Suprapubic skin (tissue), 4 donors: ENCODE measurements around the gene RABAC1.

Source experiments
- POLR2A ChIP-seq, 2 donors: fragments of 450-650 bp; IDR thresholded peaks; one replicate each; pipeline ENCODE4 v1.6.1; 2017; ENCODE audit warnings: antibody characterized with exemption in 2 of 2, mild to moderate bottlenecking in 2 of 2, moderate library complexity in 2 of 2
- POLR2AphosphoS5 ChIP-seq, 3 donors: sonication (generic); formaldehyde crosslinking; IDR thresholded peaks; one replicate each; pipeline ENCODE4 v1.6.1; 2017; ENCODE audit warnings: antibody characterized with exemption in 3 of 3
- TF ChIP-seq, protein P1 (sequence below), 2 donors: fragments of 200-600 bp in 1 of 2; fragments of 450-650 bp in 1 of 2; sonication (generic) in 1 of 2; IDR thresholded peaks; one replicate each; pipeline ENCODE4 v1.5.1; 2016 to 2019; ENCODE audit warnings: antibody characterized with exemption in 2 of 2, mild to moderate bottlenecking in 1 of 2, moderate library complexity in 1 of 2

DNA sequence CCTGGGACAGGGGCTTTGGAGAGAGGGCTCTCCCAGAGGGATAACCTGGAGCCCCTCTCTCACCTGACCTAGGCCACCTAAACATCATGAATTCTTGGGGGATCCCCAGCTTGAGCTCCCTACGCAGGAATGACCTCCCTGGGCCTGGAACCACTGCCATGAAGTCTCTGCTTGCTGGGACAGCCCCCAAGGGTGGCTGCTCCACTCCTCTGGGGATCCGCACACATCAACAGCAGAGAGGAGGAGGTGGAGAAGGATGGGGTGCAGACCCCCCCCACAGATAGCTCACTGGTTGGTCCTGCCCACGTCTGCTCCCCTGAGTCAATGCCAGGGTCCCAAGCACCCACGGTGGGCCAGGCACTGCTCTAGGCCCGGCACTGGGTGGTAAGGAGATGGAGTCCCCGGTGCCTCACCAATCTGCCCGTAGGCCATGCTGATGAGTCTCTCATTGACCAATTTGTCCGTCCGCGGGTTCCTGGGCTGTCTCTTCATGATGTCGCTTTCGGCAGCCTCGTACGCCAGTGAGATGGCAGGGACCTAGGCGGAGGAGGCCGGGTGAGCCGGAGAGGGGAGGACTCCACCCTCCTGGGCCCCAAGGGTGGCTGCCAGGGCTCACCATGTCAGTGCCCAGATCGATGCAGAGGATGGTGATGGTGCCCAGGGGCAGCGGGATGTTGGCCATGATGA is 10.8 kb upstream of the RABAC1 start:
- TF ChIP-seq, protein P1, sequence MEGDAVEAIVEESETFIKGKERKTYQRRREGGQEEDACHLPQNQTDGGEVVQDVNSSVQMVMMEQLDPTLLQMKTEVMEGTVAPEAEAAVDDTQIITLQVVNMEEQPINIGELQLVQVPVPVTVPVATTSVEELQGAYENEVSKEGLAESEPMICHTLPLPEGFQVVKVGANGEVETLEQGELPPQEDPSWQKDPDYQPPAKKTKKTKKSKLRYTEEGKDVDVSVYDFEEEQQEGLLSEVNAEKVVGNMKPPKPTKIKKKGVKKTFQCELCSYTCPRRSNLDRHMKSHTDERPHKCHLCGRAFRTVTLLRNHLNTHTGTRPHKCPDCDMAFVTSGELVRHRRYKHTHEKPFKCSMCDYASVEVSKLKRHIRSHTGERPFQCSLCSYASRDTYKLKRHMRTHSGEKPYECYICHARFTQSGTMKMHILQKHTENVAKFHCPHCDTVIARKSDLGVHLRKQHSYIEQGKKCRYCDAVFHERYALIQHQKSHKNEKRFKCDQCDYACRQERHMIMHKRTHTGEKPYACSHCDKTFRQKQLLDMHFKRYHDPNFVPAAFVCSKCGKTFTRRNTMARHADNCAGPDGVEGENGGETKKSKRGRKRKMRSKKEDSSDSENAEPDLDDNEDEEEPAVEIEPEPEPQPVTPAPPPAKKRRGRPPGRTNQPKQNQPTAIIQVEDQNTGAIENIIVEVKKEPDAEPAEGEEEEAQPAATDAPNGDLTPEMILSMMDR (IDR thresholded peaks at IDR 0.05), result no peak
- TF ChIP-seq POLR2A (IDR thresholded peaks at IDR 0.05) (no peak), POLR2AphosphoS5 (IDR thresholded peaks at IDR 0.05) (no peak)
